D341Med (cell line): ENCODE results near the gene UQCC3.
"Not testable (repeated sequence)": the region's sequence is repeated elsewhere in the genome, so short reads cannot be mapped to it uniquely, and the experiment has no call there.

ENCODE experiments used
- DNase-seq: peaks from one replicate; pipeline ENCODE4 v3.0.0; 2012; ENCODE audit warnings: low spot score

The UQCC3 gene

GRCh38 chr11:62671608-62672389, at the start of gene UQCC3, which contains the start of gene LBHD1:
Gene UQCC3 (plus strand): TSS chr11:62671673. CDS start chr11:62671746, 73 bp downstream.
Gene LBHD1 (minus strand): TSS chr11:62672267. CDS start chr11:62670031, 2,236 bp downstream.
- peak; percentile 77 for DNase-seq

- no peak for DNase-seq
These were observed 48.9 kb upstream of the UQCC3 start for GRCh38 chr11:62622476-62623089.

GRCh38 chr11:62627713-62628112, 43.8 kb upstream of the UQCC3 start:
- DNase-seq, result peak; percentile 42

GRCh38 chr11:62632492-62632891, 39.0 kb upstream of the UQCC3 start:
- no peak for DNase-seq

- no peak for DNase-seq
These were observed 27.3 kb upstream of the UQCC3 start for GRCh38 chr11:62644220-62644619.

- no peak for DNase-seq
These were observed 25.9 kb upstream of the UQCC3 start for GRCh38 chr11:62645671-62645945.

- DNase-seq, result peak; percentile 98
These were observed 25.3 kb upstream of the UQCC3 start, which contains the start of gene GANAB for GRCh38 chr11:62645946-62646824. Gene GANAB (minus strand): TSS chr11:62646613. CDS start chr11:62646599, 14 bp downstream.

GRCh38 chr11:62646825-62647608, 24.5 kb upstream of the UQCC3 start:
- DNase-seq, result no peak

- DNase-seq, result no peak
These were observed 23.9 kb upstream of the UQCC3 start for GRCh38 chr11:62647609-62648005.

- no peak for DNase-seq
These were observed 23.1 kb upstream of the UQCC3 start for GRCh38 chr11:62648185-62648966.

GRCh38 chr11:62648967-62649364, 22.5 kb upstream of the UQCC3 start:
- no peak for DNase-seq

GRCh38 chr11:62649486-62649885, 22.0 kb upstream of the UQCC3 start:
- DNase-seq, result no peak

GRCh38 chr11:62650283-62650682, 21.2 kb upstream of the UQCC3 start:
- DNase-seq, result not testable (repeated sequence)

- no peak for DNase-seq
These were observed 19.1 kb upstream of the UQCC3 start for GRCh38 chr11:62652161-62653006.

- DNase-seq, result no peak
These were observed 17.2 kb upstream of the UQCC3 start for GRCh38 chr11:62654297-62654696.

GRCh38 chr11:62656796-62657429, 14.6 kb upstream of the UQCC3 start:
- no peak for DNase-seq

GRCh38 chr11:62664405-62665074, 6.9 kb upstream of the UQCC3 start:
- DNase-seq, result peak; percentile 66

GRCh38 chr11:62665075-62665598, 6.3 kb upstream of the UQCC3 start, which contains the start of the genes C11orf98 and CSKMT:
Gene C11orf98 (minus strand): TSS chr11:62665210. CDS start chr11:62665169, 41 bp downstream.
Gene CSKMT (plus strand): TSS chr11:62665312. CDS start chr11:62665880, 568 bp downstream.
- peak; percentile 95 for DNase-seq
